ENCODE results near the gene QSER1. TPM values are rescaled to one million over a fixed set of nuclear protein-coding genes. Genes with fewer than 3 reads are reported as not detected.

QSER1 gene
- total RNA-seq, 1 experiment from 2014 or later: 74.0 TPM

DNA sequence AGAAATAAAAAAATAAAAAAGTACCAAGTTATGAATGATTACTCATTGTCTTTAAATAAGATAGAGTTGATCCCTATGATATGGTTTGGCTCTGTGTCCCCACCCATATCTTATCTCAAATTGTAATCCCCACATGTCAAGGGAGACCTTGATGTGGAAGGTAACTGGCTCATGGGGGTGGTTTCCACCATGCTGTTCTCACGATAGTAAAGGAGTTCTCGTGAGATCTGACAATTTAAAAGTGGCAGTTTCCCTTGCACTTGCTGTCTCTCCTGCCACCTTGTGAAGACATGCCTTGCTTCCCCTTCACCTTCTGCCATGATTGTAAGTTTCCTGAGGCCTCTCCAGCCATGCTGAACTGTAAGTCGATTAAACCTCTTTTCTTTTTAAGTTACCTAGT, 18.8 kb downstream of the QSER1 start (continued):
- TF ChIP-seq, protein P1, sequence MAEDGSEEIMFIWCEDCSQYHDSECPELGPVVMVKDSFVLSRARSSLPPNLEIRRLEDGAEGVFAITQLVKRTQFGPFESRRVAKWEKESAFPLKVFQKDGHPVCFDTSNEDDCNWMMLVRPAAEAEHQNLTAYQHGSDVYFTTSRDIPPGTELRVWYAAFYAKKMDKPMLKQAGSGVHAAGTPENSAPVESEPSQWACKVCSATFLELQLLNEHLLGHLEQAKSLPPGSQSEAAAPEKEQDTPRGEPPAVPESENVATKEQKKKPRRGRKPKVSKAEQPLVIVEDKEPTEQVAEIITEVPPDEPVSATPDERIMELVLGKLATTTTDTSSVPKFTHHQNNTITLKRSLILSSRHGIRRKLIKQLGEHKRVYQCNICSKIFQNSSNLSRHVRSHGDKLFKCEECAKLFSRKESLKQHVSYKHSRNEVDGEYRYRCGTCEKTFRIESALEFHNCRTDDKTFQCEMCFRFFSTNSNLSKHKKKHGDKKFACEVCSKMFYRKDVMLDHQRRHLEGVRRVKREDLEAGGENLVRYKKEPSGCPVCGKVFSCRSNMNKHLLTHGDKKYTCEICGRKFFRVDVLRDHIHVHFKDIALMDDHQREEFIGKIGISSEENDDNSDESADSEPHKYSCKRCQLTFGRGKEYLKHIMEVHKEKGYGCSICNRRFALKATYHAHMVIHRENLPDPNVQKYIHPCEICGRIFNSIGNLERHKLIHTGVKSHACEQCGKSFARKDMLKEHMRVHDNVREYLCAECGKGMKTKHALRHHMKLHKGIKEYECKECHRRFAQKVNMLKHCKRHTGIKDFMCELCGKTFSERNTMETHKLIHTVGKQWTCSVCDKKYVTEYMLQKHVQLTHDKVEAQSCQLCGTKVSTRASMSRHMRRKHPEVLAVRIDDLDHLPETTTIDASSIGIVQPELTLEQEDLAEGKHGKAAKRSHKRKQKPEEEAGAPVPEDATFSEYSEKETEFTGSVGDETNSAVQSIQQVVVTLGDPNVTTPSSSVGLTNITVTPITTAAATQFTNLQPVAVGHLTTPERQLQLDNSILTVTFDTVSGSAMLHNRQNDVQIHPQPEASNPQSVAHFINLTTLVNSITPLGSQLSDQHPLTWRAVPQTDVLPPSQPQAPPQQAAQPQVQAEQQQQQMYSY (CRISPR knock-in tag; IDR thresholded peaks at IDR 0.05): no peak

DNA sequence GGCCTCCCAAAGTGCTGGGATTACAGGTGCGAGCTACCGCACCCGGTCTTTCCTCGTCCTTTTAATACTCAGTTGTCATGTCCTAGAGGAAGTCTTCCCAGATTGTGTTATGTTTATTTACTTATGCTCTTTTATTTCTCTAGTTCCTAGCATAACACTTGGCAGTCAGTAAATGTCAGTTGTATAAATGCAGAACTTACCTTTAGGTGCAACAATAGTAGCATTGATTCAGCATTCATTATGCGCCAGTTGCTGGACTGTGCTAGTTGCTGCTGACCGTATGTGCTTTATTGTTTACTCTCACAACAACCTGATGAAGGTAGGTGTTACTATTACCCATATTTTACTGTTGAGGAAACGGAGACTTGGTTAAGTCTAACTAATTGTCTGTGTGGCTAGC, 20.8 kb downstream of the QSER1 start:
- POLR2A ChIA-PET: no interaction called here
- CTCF ChIA-PET: no interaction called here

More for the DNA sequence above, 20.8 kb downstream of the QSER1 start:
- no peaks in the 10 kb centered on the region for H3K9me3 Mint-ChIP-seq
- DNase-seq (ENCODE audit: low spot score) (no peak), ATAC-seq (no peak)
- no peak overlapping the region for H3K4me3 Mint-ChIP-seq
- TF ChIP-seq, protein P2, sequence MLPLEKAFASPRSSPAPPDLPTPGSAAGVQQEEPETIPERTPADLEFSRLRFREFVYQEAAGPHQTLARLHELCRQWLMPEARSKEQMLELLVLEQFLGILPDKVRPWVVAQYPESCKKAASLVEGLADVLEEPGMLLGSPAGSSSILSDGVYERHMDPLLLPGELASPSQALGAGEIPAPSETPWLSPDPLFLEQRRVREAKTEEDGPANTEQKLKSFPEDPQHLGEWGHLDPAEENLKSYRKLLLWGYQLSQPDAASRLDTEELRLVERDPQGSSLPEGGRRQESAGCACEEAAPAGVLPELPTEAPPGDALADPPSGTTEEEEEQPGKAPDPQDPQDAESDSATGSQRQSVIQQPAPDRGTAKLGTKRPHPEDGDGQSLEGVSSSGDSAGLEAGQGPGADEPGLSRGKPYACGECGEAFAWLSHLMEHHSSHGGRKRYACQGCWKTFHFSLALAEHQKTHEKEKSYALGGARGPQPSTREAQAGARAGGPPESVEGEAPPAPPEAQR (CRISPR knock-in tag; IDR thresholded peaks at IDR 0.05): no peak
- no peak for TF ChIP-seq ELF4 (CRISPR knock-in tag; IDR thresholded peaks at IDR 0.05; ENCODE audit: low read depth)
- TF ChIP-seq, protein P3, sequence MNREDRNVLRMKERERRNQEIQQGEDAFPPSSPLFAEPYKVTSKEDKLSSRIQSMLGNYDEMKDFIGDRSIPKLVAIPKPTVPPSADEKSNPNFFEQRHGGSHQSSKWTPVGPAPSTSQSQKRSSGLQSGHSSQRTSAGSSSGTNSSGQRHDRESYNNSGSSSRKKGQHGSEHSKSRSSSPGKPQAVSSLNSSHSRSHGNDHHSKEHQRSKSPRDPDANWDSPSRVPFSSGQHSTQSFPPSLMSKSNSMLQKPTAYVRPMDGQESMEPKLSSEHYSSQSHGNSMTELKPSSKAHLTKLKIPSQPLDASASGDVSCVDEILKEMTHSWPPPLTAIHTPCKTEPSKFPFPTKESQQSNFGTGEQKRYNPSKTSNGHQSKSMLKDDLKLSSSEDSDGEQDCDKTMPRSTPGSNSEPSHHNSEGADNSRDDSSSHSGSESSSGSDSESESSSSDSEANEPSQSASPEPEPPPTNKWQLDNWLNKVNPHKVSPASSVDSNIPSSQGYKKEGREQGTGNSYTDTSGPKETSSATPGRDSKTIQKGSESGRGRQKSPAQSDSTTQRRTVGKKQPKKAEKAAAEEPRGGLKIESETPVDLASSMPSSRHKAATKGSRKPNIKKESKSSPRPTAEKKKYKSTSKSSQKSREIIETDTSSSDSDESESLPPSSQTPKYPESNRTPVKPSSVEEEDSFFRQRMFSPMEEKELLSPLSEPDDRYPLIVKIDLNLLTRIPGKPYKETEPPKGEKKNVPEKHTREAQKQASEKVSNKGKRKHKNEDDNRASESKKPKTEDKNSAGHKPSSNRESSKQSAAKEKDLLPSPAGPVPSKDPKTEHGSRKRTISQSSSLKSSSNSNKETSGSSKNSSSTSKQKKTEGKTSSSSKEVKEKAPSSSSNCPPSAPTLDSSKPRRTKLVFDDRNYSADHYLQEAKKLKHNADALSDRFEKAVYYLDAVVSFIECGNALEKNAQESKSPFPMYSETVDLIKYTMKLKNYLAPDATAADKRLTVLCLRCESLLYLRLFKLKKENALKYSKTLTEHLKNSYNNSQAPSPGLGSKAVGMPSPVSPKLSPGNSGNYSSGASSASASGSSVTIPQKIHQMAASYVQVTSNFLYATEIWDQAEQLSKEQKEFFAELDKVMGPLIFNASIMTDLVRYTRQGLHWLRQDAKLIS (CRISPR knock-in tag; IDR thresholded peaks at IDR 0.05; ENCODE audit: borderline replicate concordance): no peak
- no peak for TF ChIP-seq SOX15 (CRISPR knock-in tag; IDR thresholded peaks at IDR 0.05)
- TF ChIP-seq ATF1 (CRISPR knock-in tag; IDR thresholded peaks at IDR 0.05): no peak
- TF ChIP-seq, protein P4, sequence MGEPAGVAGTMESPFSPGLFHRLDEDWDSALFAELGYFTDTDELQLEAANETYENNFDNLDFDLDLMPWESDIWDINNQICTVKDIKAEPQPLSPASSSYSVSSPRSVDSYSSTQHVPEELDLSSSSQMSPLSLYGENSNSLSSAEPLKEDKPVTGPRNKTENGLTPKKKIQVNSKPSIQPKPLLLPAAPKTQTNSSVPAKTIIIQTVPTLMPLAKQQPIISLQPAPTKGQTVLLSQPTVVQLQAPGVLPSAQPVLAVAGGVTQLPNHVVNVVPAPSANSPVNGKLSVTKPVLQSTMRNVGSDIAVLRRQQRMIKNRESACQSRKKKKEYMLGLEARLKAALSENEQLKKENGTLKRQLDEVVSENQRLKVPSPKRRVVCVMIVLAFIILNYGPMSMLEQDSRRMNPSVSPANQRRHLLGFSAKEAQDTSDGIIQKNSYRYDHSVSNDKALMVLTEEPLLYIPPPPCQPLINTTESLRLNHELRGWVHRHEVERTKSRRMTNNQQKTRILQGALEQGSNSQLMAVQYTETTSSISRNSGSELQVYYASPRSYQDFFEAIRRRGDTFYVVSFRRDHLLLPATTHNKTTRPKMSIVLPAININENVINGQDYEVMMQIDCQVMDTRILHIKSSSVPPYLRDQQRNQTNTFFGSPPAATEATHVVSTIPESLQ (CRISPR knock-in tag; IDR thresholded peaks at IDR 0.05): no peak
- no peak for TF ChIP-seq PRRX2 (CRISPR knock-in tag; IDR thresholded peaks at IDR 0.05)
- TF ChIP-seq CBFB (CRISPR knock-in tag; IDR thresholded peaks at IDR 0.05; ENCODE audit: low read depth): no peak
- TF ChIP-seq JUN (CRISPR knock-in tag; IDR thresholded peaks at IDR 0.05): no peak
- TF ChIP-seq, protein P5, sequence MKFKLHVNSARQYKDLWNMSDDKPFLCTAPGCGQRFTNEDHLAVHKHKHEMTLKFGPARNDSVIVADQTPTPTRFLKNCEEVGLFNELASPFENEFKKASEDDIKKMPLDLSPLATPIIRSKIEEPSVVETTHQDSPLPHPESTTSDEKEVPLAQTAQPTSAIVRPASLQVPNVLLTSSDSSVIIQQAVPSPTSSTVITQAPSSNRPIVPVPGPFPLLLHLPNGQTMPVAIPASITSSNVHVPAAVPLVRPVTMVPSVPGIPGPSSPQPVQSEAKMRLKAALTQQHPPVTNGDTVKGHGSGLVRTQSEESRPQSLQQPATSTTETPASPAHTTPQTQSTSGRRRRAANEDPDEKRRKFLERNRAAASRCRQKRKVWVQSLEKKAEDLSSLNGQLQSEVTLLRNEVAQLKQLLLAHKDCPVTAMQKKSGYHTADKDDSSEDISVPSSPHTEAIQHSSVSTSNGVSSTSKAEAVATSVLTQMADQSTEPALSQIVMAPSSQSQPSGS (CRISPR knock-in tag; IDR thresholded peaks at IDR 0.05; ENCODE audit: borderline replicate concordance, low read depth): no peak
- TF ChIP-seq TP53 (CRISPR knock-in tag; IDR thresholded peaks at IDR 0.05): no peak
- TF ChIP-seq, protein P6, sequence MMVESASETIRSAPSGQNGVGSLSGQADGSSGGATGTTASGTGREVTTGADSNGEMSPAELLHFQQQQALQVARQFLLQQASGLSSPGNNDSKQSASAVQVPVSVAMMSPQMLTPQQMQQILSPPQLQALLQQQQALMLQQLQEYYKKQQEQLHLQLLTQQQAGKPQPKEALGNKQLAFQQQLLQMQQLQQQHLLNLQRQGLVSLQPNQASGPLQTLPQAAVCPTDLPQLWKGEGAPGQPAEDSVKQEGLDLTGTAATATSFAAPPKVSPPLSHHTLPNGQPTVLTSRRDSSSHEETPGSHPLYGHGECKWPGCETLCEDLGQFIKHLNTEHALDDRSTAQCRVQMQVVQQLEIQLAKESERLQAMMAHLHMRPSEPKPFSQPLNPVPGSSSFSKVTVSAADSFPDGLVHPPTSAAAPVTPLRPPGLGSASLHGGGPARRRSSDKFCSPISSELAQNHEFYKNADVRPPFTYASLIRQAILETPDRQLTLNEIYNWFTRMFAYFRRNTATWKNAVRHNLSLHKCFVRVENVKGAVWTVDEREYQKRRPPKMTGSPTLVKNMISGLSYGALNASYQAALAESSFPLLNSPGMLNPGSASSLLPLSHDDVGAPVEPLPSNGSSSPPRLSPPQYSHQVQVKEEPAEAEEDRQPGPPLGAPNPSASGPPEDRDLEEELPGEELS (CRISPR knock-in tag; IDR thresholded peaks at IDR 0.05): no peak
- TF ChIP-seq EMX1 (CRISPR knock-in tag; IDR thresholded peaks at IDR 0.05): no peak
- no peak for TF ChIP-seq OVOL2 (CRISPR knock-in tag; IDR thresholded peaks at IDR 0.05; ENCODE audit: borderline replicate concordance)
- no peaks in the 10 kb centered on the region for H3K27me3 Mint-ChIP-seq (ENCODE audit: low read depth)
- H3K27ac Mint-ChIP-seq: peak overlapping the region; percentile 20; the same call in 1 of the 2 replicates
- peaks cover 15% of the 10 kb centered on the region for H3K36me3 Mint-ChIP-seq
- peaks cover 48% of the 10 kb centered on the region for H3K4me1 Mint-ChIP-seq
